GM21390 (cell line): ENCODE measurements around the gene ADAMTS3.

Experiments used
- ATAC-seq: cut with Tn5 transposase; IDR thresholded peaks from one replicate; pipeline ENCODE4 v1.9.1; 2021; ENCODE audit not compliant: unreplicated experiment

ADAMTS3 gene

GRCh38 chr4:72357908-72358307 lies 211.1 kb downstream of the ADAMTS3 start:
- ATAC-seq, result no peak

GRCh38 chr4:72352711-72353110 lies 216.3 kb downstream of the ADAMTS3 start:
- ATAC-seq, result no peak

GRCh38 chr4:72351521-72351920 lies 217.5 kb downstream of the ADAMTS3 start:
- no peak for ATAC-seq

DNA sequence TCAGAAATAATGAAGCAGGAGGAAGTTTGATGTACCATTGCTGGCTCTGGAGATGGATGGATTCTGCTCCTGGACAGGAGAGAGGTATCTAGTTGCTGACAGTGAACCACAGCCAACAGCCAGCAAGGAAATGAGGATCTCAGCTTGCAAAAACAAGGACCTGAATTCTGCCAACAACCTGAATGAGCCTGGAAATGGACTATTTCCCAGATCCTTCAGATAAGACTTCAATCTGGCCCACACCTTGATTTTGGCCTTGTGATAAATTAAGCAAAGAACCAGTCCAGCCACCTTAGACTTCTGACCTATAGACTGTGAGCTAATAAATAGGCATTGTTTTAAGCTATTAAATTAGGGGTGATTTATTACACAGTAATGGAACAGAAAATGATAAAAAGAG lies 220.3 kb downstream of the ADAMTS3 start:
- ATAC-seq, result no peak

DNA sequence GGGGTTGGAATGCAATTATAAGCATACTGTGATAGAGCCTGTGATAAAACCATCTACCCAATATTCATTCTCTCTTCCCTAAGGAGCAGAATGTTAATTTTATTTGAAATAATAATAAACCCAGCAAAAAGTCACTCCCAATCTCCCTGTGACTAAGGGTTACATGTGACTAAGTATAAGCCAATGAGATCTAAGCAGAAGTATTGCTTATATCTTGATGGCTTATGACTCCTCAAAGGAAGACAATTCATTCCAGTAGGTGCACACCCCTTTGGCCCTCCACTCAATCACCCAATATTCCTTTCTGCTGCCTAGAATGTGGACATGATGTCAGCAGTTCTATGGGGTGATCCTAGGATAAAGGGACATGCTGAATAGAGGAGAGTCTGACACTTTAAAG lies 224.6 kb downstream of the ADAMTS3 start:
- no peak for ATAC-seq

- ATAC-seq, result no peak
These were observed 227.6 kb downstream of the ADAMTS3 start for GRCh38 chr4:72341432-72341820.

GRCh38 chr4:72340803-72341431 lies 228.1 kb downstream of the ADAMTS3 start:
- ATAC-seq, result no peak

DNA sequence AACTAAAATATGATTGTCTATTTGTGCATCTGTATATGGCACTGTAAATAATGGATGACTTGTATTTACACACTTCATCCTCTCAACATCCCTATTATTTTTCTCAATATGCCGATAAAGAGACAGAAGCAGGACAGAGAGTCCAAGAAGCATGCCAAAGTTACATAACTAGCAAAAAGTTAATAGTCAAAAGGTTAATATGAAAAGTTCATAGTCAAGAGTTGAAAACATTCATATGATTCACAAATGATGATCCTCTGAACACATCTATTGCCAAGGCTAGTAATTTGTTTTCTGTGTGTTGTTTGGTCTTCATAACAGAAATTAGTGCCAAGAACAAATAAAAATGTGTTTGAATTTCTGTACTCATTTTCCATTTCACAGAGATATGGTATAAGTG lies 231.0 kb downstream of the ADAMTS3 start:
- no peak for ATAC-seq

- ATAC-seq, result no peak
These were observed 238.6 kb downstream of the ADAMTS3 start for GRCh38 chr4:72330381-72330780.

DNA sequence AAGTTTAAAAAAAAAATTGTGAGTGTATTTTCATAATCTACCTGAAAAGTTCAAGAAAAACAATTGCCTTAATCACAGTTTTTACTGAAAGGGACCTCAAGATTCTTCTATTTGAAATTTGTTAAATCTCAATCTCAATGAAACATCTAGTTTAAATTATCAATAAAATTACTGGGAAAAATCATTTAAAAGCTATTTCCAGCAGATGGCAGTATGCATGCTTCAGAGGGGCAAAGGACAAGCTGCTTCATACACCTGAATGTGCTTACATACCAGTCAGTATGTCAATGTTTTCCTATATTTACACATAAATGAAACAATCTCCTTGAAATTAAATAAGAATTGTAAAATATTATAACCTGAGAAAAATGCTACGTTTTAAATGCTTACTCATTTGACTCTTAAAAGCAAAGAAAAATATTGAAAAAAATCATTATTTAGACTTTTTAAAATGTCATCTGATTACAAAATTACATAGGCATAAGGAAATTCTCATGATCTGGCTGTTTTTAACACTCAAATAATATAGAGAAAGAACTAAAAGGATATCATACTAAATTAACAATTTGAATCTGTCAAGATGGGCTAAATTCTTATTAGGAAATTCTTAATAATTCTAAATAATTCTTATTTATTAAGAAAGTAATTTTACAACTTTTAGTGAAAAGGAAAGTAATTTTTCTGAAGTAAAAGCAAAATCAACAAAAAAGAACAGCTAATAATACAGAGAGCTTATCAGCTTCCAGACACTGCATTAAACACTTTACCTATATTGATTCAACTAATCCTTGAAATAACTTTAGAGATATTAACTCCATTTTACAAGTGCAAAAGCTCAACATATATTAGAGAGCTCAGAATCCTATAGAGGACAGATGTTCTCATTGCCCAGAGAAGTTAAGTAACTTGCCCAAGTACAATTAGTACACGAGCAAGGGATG lies 242.1 kb downstream of the ADAMTS3 start:
- no peak for ATAC-seq

GRCh38 chr4:72325215-72325614 lies 243.8 kb downstream of the ADAMTS3 start:
- no peak for ATAC-seq

DNA sequence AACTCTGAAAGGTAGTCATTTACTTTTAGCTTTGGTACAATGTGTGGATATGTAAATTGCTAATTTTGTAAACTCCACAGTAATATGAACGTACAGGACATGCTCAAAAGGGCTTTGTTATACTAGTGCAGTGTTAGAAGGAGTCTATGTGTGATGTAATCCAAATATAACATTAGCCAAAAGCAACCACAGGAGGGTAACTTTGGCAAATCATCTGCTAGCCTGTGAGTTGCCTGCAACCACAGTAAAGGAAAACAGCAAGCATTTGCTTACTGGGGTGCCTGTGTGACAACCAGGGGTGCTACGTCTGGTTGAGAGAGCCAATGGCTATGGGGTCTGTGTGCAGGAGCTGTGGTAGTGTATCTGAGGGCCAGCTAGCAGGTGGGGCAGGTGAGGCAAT lies 245.8 kb downstream of the ADAMTS3 start:
- ATAC-seq, result no peak

- ATAC-seq, result no peak
These were observed 248.6 kb downstream of the ADAMTS3 start for GRCh38 chr4:72320223-72320948.

GRCh38 chr4:72319601-72320021 lies 249.4 kb downstream of the ADAMTS3 start:
- no peak for ATAC-seq

DNA sequence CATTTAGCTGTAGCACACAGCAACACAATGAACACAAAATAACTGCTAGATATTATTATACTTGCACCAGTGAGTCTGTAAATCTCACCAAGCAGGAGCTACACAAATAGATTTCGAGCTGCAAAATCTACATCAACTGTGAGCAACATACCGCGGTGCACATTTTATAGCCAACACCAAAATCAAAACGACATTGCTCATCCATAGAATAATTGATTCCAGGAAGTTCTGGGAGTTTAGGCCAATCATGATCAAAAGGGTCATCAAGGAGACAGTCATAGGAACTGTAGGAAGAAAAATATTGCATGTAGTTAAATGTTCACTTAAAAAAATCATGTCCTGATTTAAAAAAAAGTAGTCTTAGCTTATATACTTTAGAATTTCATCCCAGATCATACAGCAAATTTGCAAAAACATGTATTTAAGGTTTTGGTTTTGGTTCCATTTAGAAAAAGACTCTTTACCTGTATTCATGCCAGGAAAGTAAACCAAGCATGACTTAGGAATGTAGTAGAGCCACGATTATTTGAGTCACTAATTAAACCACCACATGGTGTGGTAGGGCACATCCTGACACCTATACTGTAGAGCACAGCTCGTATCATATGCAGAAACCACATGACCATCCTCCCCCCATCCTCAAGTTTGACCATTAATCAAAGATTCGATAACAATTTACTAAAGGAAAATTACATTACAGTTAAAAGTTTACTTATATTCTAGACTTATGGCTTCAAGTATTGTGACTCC lies 250.4 kb downstream of the ADAMTS3 start:
- no peak for ATAC-seq

- no peak for ATAC-seq
These were observed 254.2 kb downstream of the ADAMTS3 start for GRCh38 chr4:72314869-72315268.

- ATAC-seq, result no peak
These were observed 255.9 kb downstream of the ADAMTS3 start for GRCh38 chr4:72313121-72313520.

DNA sequence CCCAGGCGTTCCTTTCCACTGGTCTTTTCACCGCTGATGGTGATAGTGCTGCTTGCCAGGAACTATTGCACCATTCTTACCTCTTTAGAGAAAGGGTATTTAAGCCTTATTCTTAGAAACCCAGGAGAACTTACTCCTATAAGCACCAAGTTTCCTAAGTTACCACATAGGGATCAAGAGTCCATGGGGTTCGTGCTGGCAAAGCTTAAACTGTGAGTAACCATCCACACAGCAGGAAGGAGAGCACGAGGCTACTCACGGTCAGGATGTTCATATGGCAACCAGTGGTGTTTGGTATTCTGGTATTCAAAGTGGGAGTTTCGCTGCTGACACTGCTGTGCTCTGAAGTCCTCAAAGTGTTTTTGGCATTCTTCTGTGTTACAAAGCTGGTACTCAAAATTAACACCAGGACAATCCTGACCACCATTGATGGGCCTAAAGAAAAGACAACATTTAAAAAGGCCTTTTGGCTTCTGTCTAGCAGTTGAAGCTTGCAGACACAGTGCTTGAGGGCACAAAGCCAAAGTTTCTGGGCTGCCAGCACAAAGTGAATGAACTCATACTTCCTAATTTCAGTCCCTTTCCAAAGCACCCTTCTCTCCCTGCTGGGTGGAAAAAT lies 256.9 kb downstream of the ADAMTS3 start:
- ATAC-seq, result no peak

DNA sequence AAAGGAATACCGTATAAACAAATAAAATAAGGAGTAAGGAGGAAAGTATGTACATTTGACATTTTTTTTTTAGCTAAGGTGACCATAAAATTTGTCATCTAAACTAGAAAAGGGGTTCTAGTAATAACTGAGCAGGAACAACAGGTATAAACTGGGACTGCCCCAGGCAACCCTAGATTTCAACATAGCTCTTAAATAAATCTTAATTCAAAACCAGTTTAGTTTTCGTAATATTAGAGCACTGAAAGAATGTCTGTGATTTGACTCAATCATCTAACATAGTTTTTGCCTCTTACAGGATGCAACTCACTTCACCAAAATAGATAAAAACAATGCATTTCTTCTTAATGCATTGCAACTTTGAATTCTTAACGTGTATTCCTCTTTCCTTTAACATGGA lies 257.7 kb downstream of the ADAMTS3 start:
- no peak for ATAC-seq

GRCh38 chr4:72305620-72306019 lies 263.4 kb downstream of the ADAMTS3 start:
- ATAC-seq, result no peak

GRCh38 chr4:72305080-72305479 lies 263.9 kb downstream of the ADAMTS3 start:
- ATAC-seq, result no peak
